ENCODE measurements around the gene RANGAP1.

Gene RANGAP1

DNA sequence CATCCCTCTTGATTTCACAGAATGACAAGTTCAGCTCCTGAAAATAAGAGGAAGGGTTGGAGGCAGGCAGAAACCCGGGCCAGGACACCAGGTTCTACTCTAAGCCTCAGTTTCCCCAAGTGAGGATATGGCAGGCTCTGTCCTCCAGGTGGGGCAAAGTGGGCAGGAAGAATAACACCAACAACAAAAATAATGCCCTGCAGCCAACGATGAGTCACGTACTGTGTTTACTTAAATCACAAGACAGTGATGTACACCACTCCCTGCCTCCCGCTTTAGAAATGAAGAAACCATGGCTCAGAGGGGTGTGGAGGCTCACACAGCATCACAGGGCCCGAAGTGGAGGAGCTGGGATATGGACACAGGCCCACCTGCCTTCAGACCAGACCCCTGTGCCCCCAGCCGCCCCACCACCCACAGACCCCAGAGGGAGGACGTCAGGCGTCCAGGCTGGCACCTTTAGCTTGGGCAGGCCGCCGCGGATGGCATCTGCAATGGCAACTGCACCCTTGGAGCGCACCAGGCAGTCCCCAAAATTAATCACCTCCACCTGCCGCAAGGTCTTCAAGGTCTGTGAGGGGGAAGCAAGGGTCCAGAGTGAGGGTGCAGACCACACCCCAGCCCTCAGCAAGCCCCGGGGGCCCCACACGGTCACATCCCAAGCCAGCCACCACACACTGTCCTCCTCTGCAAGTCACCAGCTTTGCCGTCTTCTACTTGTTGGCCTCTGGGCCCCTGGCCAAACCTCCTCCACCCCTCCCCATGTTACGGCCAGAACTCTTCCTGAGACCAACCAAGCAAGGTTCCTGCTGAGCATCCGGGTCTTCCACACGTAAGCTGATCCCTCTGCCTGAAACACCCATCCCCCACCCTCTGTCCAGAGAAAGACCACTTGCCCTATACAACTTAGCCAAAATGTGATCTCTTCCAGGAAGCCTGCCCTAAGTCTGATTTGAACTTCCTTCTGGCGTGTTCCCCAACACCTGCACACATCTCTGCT is 29.4 kb downstream of the RANGAP1 start:
- no peak for DNase-seq

DNA sequence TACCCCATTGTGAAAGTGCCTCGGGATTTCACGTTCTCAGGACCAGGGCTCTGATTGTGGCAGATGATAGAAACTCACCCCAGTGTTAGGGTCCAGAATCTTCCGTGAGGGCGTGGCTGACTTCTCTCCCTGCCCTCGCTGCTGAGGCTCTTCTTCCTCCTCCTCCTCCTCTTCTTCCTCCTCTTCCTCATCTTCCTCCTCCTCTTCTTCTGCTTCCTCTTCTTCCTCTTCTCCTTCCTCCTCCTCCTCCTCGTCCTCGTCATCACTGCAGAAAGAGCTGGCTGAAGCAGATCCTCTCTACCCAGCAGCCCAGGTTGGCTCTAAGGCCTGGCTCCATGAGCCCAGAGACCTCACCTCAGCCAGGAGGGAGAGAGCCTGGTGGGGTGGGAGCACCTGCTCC is 31.8 kb downstream of the RANGAP1 start:
- DNase-seq, result no peak

DNA sequence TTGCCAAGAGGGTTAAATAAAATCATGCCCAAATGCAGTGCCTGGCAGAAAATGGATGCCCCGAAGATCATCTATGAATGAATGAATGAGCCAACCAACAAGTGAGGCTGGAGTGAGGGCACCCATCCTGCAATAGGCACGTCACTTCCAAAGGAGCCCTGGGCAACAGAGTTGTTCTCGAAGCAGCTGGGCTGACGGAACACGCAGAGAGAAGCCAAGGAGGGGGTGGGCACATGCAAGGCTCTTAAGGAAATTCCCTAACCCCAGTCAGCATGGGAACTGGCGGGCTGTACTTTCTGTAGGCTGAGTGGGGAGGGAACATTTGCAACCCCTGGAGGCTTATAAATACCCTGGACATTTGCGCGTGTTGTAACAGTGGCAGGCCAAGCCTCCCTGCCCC is 33.6 kb downstream of the RANGAP1 start:
- DNase-seq, result no peak

DNA sequence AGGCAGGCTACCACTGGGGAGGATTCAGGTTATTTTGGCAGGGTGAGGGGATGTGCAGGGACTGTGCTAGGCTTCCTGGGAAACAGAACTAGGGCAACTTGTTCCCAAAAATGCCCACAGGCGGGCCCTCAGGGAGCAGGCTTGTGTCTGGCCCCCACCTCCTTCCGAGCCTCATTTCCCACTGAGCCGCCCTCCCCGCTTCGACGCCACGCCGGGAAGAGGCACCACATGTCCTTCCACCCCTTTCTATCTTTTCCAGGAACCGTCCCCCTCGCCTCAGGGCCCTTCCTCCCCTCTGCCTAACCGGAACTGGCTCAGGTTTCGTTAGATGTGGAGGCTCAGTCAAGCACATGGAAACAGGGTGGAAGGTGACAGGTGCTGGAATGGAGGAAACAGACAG is 35.9 kb downstream of the RANGAP1 start:
- no peak for DNase-seq

DNA sequence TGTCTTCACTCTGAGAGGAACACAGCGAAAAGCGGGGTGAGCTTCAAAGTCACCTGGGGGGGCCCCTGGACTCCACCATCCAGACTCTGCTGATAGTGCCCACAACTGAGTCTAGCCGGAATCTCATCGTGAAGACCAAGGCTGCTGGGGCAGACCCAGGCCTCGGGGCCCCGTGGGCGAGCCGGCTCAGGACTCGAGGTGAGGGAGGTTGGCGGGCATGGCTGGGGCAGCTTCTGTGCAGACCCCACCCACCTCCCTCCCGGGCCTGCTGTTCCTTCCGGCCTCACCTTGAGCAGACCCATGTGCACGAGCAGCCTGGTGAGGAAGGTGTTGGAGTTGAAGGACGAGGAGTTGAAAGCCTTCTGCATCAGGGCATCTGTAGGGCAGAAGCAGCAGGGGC is 36.5 kb downstream of the RANGAP1 start:
- DNase-seq, result no peak

DNA sequence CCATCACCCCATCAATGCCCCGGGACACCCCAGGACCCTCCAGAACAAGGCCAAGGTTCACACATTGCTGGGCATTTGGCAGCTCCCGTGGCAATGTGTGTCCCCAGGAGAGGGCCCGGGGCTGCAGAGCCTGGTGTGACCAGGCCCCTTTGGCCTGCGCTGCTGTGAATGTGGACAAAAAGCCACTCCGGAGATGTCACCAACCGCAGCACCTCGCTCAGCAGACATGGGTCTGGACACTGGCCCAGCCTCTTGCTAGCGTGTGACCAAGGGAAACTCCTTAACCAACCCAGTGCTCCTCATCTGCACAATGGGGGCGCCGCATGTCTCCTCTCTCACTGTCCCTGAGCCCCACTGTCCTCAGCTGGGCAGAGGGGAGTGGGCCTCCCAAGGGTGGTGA is 37.2 kb downstream of the RANGAP1 start:
- no peak for DNase-seq

DNA sequence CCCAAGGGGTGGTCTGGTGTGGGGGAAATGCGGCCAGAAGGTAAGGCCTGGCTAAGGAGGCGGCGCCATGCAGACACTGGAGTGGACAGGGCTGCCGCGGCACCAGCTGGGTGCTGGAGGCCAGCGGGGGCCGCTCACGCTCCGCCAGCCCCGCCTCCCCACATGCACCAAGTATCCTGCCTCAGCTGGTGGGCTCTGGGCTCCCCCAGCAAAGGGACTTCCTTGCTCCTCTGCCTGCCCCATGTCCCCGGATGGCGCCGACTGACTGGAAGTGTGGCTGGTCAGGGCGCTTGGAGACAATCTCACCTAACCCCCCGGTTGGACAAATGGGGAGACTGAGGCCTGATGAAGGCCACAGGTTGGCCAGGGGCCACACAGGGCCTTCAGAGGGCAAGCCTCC is 37.7 kb downstream of the RANGAP1 start:
- no peak for DNase-seq

DNA sequence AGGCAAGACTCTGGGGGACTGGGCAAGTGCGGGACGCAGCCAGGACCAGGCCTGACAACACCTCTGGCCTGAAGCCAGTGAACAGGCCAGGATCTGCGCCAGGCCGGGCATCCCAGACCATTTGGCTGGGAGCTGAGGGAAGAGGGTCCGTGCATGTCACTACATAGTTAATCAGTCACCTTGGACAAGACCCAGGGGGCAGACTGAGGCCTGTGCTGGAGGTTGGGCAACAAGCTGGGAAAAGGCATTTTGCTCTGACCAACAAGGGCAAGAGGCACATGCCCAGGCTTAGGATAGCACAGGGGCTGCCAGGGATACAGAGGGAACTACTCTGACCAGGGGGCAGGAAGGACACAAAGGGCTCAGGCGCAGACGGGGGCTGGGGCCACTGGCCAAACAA is 38.3 kb downstream of the RANGAP1 start:
- no peak for DNase-seq

DNA sequence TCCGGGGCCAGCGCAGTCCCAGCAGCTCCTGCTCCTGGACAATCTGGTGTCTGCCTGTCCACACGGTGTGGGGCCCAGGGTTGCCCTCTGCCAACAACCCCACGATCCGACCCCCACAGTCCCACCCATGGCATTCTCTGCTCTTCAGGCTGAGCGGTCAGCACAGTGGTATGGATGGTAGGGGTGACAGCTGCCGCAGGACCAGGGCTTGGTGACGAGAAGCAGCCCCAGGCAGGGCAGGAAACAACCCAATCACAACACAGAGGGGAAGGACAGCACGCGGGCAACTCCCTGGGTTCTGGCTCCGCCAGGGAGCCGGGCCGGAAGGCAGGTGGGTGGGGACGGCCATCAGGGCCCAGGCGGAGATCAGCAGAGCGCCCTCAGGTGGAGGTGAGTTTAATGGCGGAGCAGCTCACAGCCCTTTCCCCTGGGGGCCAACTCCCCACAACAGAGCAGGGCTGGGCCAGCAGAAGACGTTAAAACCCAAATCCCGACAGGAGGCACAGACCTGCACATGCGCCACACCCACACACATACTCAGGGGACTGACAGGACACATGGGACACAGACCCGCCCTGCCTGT is 40.0 kb downstream of the RANGAP1 start:
- DNase-seq, result no peak

DNA sequence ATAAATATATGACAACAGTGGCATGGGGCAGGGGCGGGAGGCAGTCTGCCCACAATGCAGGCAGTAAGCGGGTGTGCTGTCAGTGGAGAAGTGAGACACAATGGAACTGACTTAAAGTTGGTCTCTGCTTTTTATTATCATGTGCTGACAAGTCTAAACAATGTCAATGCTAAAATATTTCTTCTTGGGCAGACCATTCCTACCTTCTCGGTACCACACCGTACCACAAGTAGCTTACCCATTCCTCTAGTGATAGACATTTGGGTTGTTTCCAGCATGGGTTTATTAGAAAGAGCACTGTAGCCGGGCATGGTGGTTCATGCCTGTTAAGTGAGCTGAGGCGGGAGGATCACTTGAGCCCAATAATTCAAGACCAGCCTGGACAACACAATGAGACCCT is 42.6 kb downstream of the RANGAP1 start:
- DNase-seq, result no peak

DNA sequence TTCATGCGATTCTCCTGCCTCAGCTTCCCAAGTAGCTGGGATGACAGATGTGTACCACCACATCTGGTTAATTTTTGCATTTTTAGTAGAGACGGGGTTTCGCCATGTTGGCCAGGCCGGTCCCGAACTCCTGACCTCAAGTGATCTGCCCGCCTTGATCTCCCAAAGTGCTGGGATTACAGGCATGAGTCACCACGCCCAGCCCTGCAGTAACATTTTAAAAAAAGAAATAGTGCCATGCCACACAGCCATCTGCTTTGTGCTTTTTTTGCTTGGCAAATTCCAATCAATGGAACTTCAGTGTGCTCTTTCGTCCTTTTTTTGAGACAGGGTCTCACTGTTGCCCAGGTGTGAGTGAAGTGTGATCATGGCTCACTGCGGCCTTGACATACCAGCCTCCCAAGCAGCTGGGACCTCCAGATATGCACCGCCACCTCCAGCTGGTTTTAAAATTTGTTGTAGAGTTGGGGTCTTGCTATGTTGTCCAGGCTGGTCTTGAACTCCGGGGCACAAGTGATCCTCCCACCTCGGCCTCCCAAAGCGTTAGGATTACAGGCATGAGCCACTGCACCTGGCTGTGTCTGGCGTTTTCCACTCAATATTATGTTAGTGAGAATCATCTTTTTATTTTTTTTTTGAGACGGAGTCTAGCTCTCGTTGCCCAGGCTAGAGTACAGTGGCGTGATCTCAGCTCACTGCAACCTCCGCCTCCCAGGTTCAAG is 43.4 kb downstream of the RANGAP1 start:
- DNase-seq, result no peak

DNA sequence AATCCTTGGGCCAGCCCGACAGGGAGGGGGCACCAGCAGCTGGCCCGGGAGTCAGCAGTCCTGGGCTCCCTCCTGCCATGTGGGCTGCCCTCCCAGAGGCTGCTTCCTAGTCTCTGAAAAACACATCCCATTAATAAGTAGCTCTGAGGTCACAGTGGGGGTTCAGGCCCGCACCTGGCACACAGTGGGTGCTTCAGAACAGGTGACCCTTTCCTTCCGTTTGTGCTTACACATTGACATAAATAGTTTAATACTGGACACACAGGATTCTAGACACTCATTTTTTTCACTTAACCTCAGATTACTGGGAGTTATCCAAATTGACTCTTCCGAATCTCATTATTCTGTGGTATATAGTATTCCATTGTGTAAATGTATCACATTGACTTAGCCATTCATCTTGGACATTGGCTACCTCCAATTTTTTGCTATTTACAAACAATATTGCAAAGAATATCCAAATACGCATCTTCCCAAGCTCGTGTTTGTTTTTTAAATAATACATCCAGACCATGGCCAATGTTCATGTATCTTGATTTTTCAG is 44.8 kb downstream of the RANGAP1 start:
- DNase-seq, result no peak

DNA sequence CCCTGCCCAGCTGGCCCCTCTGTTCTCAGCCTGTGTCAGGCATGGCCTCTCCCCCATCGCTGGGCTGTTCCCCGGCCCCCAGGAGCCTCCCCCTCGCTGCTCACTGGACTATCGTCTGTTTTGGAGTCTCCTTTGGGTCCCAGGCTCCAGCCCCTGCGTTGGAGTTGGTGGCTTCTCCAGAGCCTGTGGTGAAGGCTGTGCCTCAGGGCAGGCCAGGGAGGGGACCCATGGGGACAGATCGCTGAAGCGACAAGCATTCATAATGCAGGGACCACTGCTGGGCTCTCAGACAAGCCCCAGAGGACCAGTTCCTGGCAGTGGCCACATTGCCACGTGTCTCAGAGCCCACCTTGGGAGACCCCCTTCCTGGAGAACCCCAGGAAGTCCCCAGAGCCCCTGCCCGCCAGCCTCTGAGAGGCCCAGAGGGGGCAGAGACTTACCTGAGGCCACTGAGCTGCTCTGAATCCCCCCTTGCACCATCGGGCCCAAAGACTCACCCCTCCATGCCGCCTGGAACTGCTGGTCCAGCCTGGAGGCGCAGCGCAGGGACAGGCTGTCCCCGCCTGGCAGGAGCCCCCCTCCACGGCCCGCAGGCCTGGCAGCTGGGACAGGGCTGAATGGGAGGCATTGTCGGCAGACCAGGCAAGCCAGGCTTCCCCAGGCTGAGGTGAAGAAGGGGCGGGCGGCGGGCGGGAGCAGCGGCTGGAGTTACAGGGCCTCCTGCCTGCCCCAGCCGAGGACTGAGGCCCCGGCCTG is 45.4 kb downstream of the RANGAP1 start, which contains the start of gene CHADL:
CHADL (minus strand) TSS at position 555 of the 756 bp plus-strand sequence; CDS start at position 505, 50 bp downstream.
- DNase-seq, result no peak

DNA sequence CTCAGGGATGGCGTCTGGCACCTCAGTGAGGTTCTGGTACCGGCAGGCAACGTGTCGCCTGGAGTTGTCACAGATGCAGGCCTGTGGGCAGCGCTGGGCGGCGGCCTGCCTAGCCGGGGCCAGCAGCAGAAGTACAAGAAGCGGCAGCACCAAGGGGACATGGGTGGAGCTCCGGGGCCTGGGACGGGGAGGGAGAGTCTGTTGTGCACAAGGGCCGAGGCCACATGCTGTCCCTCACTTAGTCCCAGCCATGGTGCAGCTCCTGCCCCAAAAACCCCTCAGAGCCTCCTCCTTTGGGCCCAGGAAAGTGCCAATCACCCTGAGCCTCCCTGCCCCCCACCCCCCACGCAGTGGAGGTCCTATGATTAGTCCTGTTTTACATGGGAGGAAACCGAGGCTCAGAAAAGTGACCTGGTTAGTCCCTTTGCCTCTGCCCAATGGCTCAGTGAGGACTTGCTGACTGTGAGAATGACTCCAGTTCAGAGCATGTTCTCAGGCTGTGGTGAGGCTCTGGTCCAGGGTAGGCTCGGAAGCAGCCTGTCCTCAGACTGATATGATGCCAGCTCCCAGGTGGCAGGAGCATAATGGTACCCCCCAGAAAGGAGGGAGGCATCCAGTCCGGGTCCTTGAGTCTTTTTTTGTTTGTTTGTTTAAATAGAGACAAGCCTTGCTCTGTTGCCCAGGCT is 46.4 kb downstream of the RANGAP1 start:
- no peak for DNase-seq

DNA sequence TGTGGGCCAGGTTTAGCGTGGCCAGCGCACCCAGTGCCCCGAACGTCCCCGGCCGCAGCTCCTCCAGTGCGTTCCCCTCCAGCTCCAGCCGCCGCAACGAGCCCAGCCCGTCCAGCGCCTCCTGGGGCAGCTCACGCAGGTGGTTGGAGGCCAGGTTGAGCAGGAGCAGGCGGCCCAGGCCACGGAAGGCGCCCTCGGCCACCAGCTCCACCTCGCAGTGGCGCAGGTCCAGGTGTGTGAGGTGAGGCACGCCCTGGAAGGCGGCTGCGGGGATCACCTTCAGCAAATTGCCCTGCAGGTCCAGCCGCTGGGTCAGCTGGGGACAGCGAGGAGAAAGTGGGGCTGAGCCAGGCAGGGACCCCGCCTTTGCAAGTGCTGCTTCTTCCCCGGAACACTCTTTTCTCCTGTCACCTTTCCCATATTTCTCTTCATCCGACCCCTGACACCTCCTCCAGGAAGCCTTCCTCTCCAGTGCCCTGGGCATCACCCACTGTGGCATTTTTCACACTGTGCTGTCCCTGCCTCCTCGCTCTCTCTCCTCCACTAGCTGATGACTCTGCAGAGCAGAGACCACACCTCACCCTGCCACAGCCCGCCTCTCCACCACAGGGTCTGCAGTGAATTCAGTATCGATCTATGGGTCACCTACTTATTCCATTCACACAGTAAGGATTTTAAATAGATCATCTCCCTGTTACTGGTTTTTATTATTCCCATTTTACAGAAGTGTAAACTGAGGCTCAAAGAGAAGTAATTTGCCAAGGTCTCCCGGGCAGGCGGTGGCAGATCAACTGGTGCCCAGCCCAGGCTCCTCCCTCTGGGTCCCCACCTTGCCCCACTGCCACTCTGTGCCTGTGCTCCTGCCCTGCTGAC is 47.2 kb downstream of the RANGAP1 start:
- no peak for DNase-seq

DNA sequence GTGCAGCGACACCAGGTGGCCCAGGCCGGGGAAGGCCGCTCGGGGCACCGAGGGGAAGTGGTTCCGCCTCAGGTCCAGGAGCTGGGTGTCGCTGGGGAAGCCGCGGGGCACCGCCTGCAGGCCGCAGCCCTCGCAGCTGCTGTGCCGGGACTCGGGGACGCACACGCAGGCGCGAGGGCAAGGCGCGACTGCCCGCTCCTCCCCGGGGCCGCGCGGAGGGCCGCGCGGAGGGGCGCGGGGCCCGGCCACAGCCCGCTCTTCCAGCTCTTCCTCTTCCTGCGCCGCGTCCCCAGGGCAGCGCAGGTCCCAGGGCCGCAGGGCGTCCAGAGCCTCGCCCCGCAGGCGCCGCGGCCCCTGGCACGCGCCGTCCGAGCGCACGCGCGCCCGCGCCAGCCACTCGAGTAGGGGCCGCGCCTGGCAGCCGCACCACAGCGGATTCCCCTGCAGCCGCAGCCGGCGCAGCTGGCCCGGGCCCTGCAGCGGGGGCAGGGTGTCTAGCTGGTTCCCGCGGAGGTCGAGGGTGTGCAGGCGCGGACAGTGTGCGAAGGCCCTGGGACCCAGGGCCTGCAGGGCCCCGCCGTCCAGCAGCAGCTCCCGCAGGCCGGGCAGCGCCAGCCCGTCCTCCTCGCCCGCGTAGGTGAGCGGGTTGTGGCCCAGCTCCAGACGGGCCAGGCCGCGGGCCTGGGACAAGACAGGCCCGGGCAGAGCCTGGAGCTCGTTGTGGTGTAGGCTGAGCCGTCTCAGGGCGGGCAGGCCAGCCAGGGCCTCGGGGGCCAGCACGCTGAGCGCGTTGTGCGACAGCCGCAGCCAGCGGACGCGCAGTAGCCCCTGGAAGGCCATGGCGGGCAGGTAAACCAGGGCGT is 48.0 kb downstream of the RANGAP1 start:
- no peak for DNase-seq

DNA sequence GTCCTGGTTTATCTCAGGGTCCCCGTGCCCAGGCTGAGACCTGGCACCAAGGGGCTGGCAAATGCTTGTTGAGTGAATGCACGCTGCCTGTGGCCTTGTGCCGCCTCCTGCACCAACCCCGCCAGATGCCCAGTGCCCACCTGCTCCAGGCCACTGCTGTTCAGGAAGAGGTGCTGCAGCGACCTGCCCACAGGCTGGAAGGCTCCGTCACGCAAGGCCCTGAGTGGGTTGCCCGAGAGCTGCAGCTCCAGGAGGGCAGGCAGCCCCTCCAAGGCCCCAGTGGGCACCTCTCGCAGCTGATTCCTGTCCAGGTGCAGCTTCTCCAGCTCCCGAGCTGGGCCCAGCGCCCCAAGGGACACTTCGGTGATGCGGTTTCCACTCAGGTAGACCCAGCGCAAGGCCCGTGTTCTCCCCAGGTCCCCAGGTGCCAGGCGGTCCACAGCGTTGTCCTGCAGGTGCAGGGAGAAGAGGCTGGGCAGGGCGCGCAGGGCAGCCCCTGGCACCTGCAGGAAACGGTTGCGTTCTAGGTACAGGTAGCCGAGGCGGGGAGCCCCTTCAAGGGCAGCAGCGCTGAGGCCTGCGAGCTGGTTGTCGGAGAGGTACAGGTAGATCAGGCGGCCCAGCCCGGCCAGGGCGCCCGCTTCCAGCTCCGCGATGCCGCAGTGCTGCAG is 48.8 kb downstream of the RANGAP1 start:
- no peak for DNase-seq

DNA sequence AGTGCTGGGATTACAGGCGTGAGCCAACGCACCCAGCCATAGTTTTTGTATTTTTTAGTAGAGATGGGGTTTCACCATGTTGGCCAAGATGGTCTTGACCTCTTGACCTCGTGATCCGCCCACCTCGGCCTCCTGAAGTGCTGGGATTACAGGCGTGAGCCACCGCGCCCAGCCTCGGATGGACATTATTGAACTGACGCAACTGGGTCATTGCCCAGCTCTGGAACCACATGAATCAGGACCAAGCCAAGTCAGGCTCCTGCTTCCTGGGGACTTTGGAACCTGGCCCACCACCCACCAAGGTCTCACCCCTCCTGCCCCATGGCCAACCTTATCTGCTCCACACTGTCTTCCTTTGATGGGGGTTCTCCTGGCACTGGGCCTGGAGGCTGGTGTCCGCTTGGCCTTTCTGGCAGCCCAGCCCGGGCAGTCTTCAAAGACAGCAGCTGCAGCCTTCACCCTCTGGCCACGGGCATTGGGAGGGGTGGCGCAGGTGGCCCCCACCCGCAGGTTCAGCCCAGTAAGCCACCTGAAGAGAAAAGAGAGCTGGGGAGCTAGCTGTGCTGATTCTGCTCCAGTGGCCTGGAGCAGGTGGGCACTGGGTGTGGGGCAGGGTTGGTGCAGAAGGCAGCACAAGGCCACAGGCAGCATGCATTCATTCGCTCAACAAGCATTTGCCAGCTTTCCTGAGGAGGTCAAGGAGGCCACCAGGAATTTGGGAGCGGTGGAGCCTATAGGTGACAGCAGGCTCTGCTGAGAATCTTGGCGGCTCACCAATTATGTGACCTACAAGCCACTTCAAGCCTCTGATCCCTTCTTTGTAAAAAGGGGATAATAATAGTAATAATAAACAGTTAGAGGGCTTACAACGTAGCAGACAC is 50.9 kb downstream of the RANGAP1 start:
- DNase-seq, result no peak

Data from NCI-H1694 treated with DMSO at 0.1 percent for 48 hours (cell line).